Measurements from ENCODE around the gene RNF123.

GRCh38 chr3:49723296-49723627, 33.9 kb downstream of the RNF123 start:
- TF ChIP-seq ZNF512 (CRISPR knock-in tag; IDR thresholded peaks at IDR 0.05; ENCODE audit: borderline replicate concordance): no peak
- TF ChIP-seq NR2C2 (CRISPR knock-in tag; IDR thresholded peaks at IDR 0.05): no peak
- no peak for TF ChIP-seq CTCF (IDR thresholded peaks at IDR 0.05)
- no peak for TF ChIP-seq HMGXB4 (CRISPR knock-in tag; IDR thresholded peaks at IDR 0.05)
- no peak for TF ChIP-seq ZNF532 (CRISPR knock-in tag; IDR thresholded peaks at IDR 0.05; ENCODE audit: borderline replicate concordance)
- no peak for TF ChIP-seq MXD4 (CRISPR knock-in tag; IDR thresholded peaks at IDR 0.05; ENCODE audit: borderline replicate concordance)
- TF ChIP-seq CREB1 (CRISPR knock-in tag; IDR thresholded peaks at IDR 0.05): no peak
- TF ChIP-seq GABPB1 (CRISPR knock-in tag; IDR thresholded peaks at IDR 0.05): no peak
- no peak for TF ChIP-seq ZNF121 (CRISPR knock-in tag; IDR thresholded peaks at IDR 0.05)
- no peak for TF ChIP-seq ETV6 (CRISPR knock-in tag; IDR thresholded peaks at IDR 0.05)
- TF ChIP-seq USF1 (CRISPR knock-in tag; IDR thresholded peaks at IDR 0.05): peak; percentile 87
- no peak for TF ChIP-seq KAT7 (CRISPR knock-in tag; IDR thresholded peaks at IDR 0.05; ENCODE audit: borderline replicate concordance)
- TF ChIP-seq NR3C1 (CRISPR knock-in tag; conservative IDR thresholded peaks at IDR 0.05; ENCODE audit: low read depth): no peak
